Measurements from ENCODE around the gene CHPF2. TPM values are rescaled to one million over a fixed set of nuclear protein-coding genes. Genes with fewer than 3 reads are reported as not detected.

Gene CHPF2
- polyA plus RNA-seq, 1 donor (not counting 4 experiments of a cell fraction or from before 2014, with no cell fraction given) = 16.2 TPM

DNA sequence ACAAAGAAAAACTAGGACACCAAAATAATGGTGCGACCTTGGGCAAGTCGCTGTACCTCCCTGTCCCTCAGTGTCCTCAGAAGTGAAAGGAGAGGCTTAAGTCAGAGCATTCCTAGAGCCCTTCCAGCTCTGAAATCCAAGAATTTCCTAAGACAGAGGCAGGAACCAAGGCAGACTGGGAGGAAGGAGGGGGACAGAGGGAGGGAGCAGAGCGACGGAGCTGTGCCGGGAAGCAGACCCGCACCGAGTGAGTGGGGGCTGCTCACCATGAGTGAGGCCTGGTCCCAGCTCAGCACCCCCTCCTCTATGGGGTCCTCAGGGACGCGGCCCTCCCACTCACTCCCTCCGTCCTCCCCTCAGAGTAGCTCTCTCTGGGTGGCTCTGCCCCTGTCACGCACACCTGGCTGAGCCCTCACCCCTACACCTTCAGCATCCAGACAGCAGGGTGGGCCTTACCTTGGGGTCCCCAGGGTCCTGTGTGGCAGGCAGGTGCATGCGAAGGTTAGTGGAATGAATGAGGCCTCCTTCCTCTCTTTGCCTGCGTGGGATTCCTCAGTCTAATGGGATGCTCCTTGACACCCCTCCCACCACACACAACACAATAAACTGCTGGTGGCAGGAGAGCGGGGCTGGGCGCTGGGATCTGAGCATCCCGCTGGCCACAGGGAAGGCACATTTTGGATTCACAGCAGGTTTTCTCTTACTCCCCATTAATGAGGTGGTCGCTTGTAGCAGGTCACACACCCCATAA, 20.9 kb downstream of the CHPF2 start:
- FAIRE-seq (no peak), DNase-seq (ENCODE audit: low read depth, low spot score) (no peak)
- TF ChIP-seq, protein P1, sequence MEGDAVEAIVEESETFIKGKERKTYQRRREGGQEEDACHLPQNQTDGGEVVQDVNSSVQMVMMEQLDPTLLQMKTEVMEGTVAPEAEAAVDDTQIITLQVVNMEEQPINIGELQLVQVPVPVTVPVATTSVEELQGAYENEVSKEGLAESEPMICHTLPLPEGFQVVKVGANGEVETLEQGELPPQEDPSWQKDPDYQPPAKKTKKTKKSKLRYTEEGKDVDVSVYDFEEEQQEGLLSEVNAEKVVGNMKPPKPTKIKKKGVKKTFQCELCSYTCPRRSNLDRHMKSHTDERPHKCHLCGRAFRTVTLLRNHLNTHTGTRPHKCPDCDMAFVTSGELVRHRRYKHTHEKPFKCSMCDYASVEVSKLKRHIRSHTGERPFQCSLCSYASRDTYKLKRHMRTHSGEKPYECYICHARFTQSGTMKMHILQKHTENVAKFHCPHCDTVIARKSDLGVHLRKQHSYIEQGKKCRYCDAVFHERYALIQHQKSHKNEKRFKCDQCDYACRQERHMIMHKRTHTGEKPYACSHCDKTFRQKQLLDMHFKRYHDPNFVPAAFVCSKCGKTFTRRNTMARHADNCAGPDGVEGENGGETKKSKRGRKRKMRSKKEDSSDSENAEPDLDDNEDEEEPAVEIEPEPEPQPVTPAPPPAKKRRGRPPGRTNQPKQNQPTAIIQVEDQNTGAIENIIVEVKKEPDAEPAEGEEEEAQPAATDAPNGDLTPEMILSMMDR (optimal IDR thresholded peaks at IDR 0.05 in 1 of 3, IDR thresholded peaks at IDR 0.05 in 1 of 3, conservative IDR thresholded peaks at IDR 0.05 in 1 of 3; ENCODE audit: extremely low read depth in 1 of 3, insufficient read depth in 2 of 3, low read length in 3 of 3) = no peak
- TF ChIP-seq EZH2 (IDR thresholded peaks at IDR 0.05; ENCODE audit: low read length) = no peak
- Histone ChIP-seq H3K36me3 (ENCODE audit: control insufficient read depth in 2 of 2, extremely low read depth in 1 of 2, insufficient read depth in 2 of 2, low read length in 2 of 2) (no peaks in the 10 kb centered on the region), H2AFZ (ENCODE audit: control insufficient read depth, low read length) (no peak overlapping the region), H3K79me2 (ENCODE audit: control insufficient read depth, insufficient read depth, low read length) (no peaks in the 10 kb centered on the region), H3K4me3 (ENCODE audit: control insufficient read depth in 2 of 3, extremely low read depth in 1 of 3, insufficient read depth in 2 of 3, low read depth in 1 of 3, low read length in 3 of 3) (no peak overlapping the region), H3K4me1 (ENCODE audit: control insufficient read depth, extremely low read depth, insufficient read depth, low read length) (peaks cover 14% of the 10 kb centered on the region), H3K9me3 (ENCODE audit: control insufficient read depth, low read depth, low read length) (no peaks in the 10 kb centered on the region), H3K9me1 (ENCODE audit: control insufficient read depth, extremely low read depth, insufficient read depth, low read length) (no peaks in the 10 kb centered on the region), H3K4me2 (ENCODE audit: control insufficient read depth, extremely low read depth, insufficient read depth, low read depth, low read length) (no peak overlapping the region), H4K20me1 (ENCODE audit: control insufficient read depth, extremely low read depth, insufficient read depth, low read length) (no peaks in the 10 kb centered on the region), H3K27ac (ENCODE audit: control insufficient read depth, insufficient read depth, low read length) (no peak overlapping the region), H3K27me3 (ENCODE audit: control insufficient read depth, extremely low read depth, insufficient read depth, low read length) (peaks cover 36% of the 10 kb centered on the region), H3K9ac (ENCODE audit: control insufficient read depth, extremely low read depth, insufficient read depth, low read length) (no peak overlapping the region)
- dilution Hi-C loops (cut with MboI; ENCODE audit: extremely low pct_ligation_motif_present, low sequenced_read_pairs) = no loop called here

- Histone ChIP-seq H3K27ac (ENCODE audit: control insufficient read depth, insufficient read depth, low read length) (no peak overlapping the region), H3K4me2 (ENCODE audit: control insufficient read depth, extremely low read depth, insufficient read depth, low read depth, low read length) (no peak overlapping the region), H3K4me1 (ENCODE audit: control insufficient read depth, extremely low read depth, insufficient read depth, low read length) (peaks cover 7% of the 10 kb centered on the region), H4K20me1 (ENCODE audit: control insufficient read depth, extremely low read depth, insufficient read depth, low read length) (no peaks in the 10 kb centered on the region), H2AFZ (ENCODE audit: control insufficient read depth, low read length) (no peak overlapping the region), H3K9me3 (ENCODE audit: control insufficient read depth, low read depth, low read length) (no peaks in the 10 kb centered on the region), H3K27me3 (ENCODE audit: control insufficient read depth, extremely low read depth, insufficient read depth, low read length) (peaks cover 37% of the 10 kb centered on the region), H3K79me2 (ENCODE audit: control insufficient read depth, insufficient read depth, low read length) (no peaks in the 10 kb centered on the region), H3K4me3 (ENCODE audit: control insufficient read depth in 2 of 3, extremely low read depth in 1 of 3, insufficient read depth in 2 of 3, low read depth in 1 of 3, low read length in 3 of 3) (no peak overlapping the region), H3K9ac (ENCODE audit: control insufficient read depth, extremely low read depth, insufficient read depth, low read length) (no peak overlapping the region), H3K36me3 (ENCODE audit: control insufficient read depth in 2 of 2, extremely low read depth in 1 of 2, insufficient read depth in 2 of 2, low read length in 2 of 2) (no peaks in the 10 kb centered on the region), H3K9me1 (ENCODE audit: control insufficient read depth, extremely low read depth, insufficient read depth, low read length) (no peaks in the 10 kb centered on the region)
- DNase-seq (ENCODE audit: low read depth, low spot score) (no peak), FAIRE-seq (no peak)
- dilution Hi-C loops (cut with MboI; ENCODE audit: extremely low pct_ligation_motif_present, low sequenced_read_pairs) = no loop called here
- TF ChIP-seq, protein P1 (optimal IDR thresholded peaks at IDR 0.05 in 1 of 3, IDR thresholded peaks at IDR 0.05 in 1 of 3, conservative IDR thresholded peaks at IDR 0.05 in 1 of 3; ENCODE audit: extremely low read depth in 1 of 3, insufficient read depth in 2 of 3, low read length in 3 of 3) = no peak
- TF ChIP-seq EZH2 (IDR thresholded peaks at IDR 0.05; ENCODE audit: low read length) = no peak
These were observed 22.0 kb downstream of the CHPF2 start for GRCh38 chr7:151254316-151254715.
